GM23248 (cell line): ENCODE results near the gene TMIE. TPM values are rescaled to one million over a fixed set of nuclear protein-coding genes. Genes with fewer than 3 reads are reported as not detected.
"Not testable (repeated sequence)": the region's sequence is repeated elsewhere in the genome, so short reads cannot be mapped to it uniquely, and the experiment has no call there.

ENCODE experiments used
- DNase-seq: peaks from one replicate; pipeline ENCODE4 v3.0.0-alpha.2; 2015
- H2AFZ ChIP-seq: fragments of 200-600 bp; sonication (generic); 2 replicates; pipeline ENCODE4 v1.6.1; 2016; ENCODE audit warnings: antibody characterized with exemption
- H3F3A ChIP-seq: fragments of 200-600 bp; sonication (generic); 2 replicates; pipeline ENCODE4 v1.6.1; 2016; ENCODE audit warnings: mild to moderate bottlenecking, antibody characterized with exemption, mixed run types; ENCODE audit not compliant: insufficient read depth
- H3K27ac ChIP-seq: fragments of 200-600 bp; sonication (generic); 2 replicates; pipeline ENCODE4 v1.5.1; 2016; ENCODE audit warnings: mild to moderate bottlenecking
- H3K27me3 ChIP-seq: fragments of 200-600 bp; sonication (generic); replicated peaks from 2 replicates; pipeline ENCODE4 v1.6.1; 2016; ENCODE audit warnings: mild to moderate bottlenecking; ENCODE audit not compliant: insufficient read depth
- H3K36me3 ChIP-seq: fragments of 200-600 bp; sonication (generic); 2 replicates; pipeline ENCODE4 v1.6.1; 2016; ENCODE audit warnings: low read depth, mild to moderate bottlenecking
- H3K4me1 ChIP-seq: fragments of 200-600 bp; sonication (generic); 2 replicates; pipeline ENCODE4 v1.6.1; 2016; ENCODE audit warnings: mild to moderate bottlenecking; ENCODE audit not compliant: insufficient read depth
- H3K4me2 ChIP-seq: fragments of 200-600 bp; sonication (generic); one replicate; pipeline ENCODE4 v1.6.1; 2016; ENCODE audit warnings: mild to moderate bottlenecking; ENCODE audit not compliant: unreplicated experiment
- H3K4me3 ChIP-seq: fragments of 200-600 bp; sonication (generic); 2 replicates; pipeline ENCODE4 v1.5.1; 2016; ENCODE audit warnings: mild to moderate bottlenecking
- H3K79me2 ChIP-seq: fragments of 200-600 bp; sonication (generic); 2 replicates; pipeline ENCODE4 v1.6.1; 2016; ENCODE audit warnings: mild to moderate bottlenecking; ENCODE audit not compliant: insufficient read depth
- H3K9ac ChIP-seq: fragments of 200-600 bp; sonication (generic); 2 replicates; pipeline ENCODE4 v1.6.1; 2016; ENCODE audit warnings: mild to moderate bottlenecking
- H3K9me2 ChIP-seq: fragments of 200-600 bp; sonication (generic); 2 replicates; pipeline ENCODE4 v1.6.1; 2016; ENCODE audit warnings: mixed run types, mild to moderate bottlenecking, moderate library complexity; ENCODE audit not compliant: insufficient read depth
- H3K9me3 ChIP-seq: fragments of 200-600 bp; sonication (generic); one replicate; pipeline ENCODE4 v1.6.1; 2017; ENCODE audit warnings: low read depth
- H4K20me1 ChIP-seq: fragments of 200-600 bp; sonication (generic); 2 replicates; pipeline ENCODE4 v1.6.0; 2016; ENCODE audit not compliant: insufficient read depth
- EZH2 ChIP-seq: fragments of 200-600 bp; sonication (generic); IDR thresholded peaks from 2 replicates; pipeline ENCODE4 v1.6.1; 2018; ENCODE audit warnings: antibody characterized with exemption, mild to moderate bottlenecking; ENCODE audit not compliant: insufficient read depth, poor library complexity, severe bottlenecking
- EZH2phosphoT487 ChIP-seq: fragments of 200-600 bp; sonication (generic); IDR thresholded peaks from 2 replicates; pipeline ENCODE4 v1.6.1; 2018; ENCODE audit warnings: antibody characterized with exemption, moderate library complexity, mild to moderate bottlenecking, low read depth; ENCODE audit not compliant: insufficient read depth
- WGBS, 2 experiments: methylation state at CpG; one replicate each; pipeline ENCODE4 v1.1.6; 2015 to 2017; ENCODE audit warnings: low lambda C conversion rate in 2 of 2, low coverage in 1 of 2; ENCODE audit errors: missing lambda C conversion rate in 2 of 2; 5-methylcytosine and 5-hydroxymethylcytosine counted together
- in situ Hi-C: fragments of 300-500 bp; cut with MboI; formaldehyde crosslinking; loops from 2 replicates; pipeline ENCODE4 v1.15.0; 2020
- polyA plus RNA-seq: library from polyadenylated mRNA; unstranded; fragments of >200 nt; fragmentation: Nextera tagmentation; extraction: Ambion mirVana; gene quantifications from 2 replicates; pipeline ENCODE4 v1.2.1, GENCODE V29; 2016
- total RNA-seq: library from RNA; depleted of rRNA; stranded (reverse); fragments of >200 nt; shearing (Covaris generic); gene quantifications from 2 replicates; pipeline ENCODE4 v1.2.3, GENCODE V29; 2014

Gene TMIE
- total and polyA plus RNA-seq, 2 experiments from 2014 or later = 0.11 TPM; not detected in 1

DNA sequence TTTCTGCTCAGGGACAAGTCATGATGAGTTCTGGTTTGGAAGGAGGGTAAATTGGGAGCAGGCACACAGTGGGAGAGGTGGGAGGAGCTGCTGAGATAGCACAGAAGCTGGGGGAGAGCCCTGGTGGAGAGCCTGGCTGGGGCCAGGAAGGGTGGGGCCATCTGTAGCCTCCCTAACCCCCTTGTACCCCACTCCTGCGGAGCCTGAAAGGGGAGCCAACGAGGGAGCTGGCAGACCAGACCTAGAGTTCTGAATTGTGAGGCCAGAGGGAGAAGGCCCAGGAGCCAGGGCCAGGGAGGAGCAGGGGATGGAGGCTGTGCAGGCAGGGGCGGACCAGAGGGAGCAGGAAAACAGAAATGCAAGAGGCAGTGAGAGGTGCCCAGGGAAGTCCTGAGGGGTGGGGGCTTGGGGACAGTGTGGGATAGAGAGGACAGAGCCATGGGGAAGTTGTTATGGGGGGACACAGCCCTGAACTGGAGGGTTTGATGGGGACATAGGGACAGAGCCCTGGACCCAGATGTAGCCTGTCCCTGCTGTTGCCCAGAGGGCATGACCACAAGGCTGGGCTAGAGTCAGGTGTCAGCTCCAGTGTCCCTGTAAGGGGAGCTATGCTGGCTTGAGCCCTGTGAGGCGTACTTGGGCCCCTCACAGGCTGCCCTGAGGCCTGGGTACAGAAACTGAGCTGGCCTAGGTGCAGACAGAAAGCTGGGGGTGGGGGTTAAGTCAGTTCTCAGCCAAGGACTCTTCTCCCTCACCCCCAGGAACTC is 1.2 kb downstream of the TMIE start:
- Histone ChIP-seq H2AFZ (no peak overlapping the region), H3K79me2 (no peaks in the 10 kb centered on the region), H3K27me3 (peaks cover 8% of the 10 kb centered on the region), H3K4me2 (no peak overlapping the region), H3K36me3 (no peaks in the 10 kb centered on the region), H3K4me3 (no peak overlapping the region), H3K9ac (no peak overlapping the region), H3K9me3 (no peaks in the 10 kb centered on the region), H3K4me1 (no peaks in the 10 kb centered on the region; the same call in 1 of the 2 replicates), H3F3A (no peaks in the 10 kb centered on the region), H3K27ac (no peak overlapping the region), H3K9me2 (no peaks in the 10 kb centered on the region), H4K20me1 (no peaks in the 10 kb centered on the region)
- 70 to 73% methylated on average over 4 of the region's 4 CpGs for WGBS, 2 experiments
- TF ChIP-seq EZH2phosphoT487 = no peak
- TF ChIP-seq EZH2 = no peak
- DNase-seq = no peak
- in situ Hi-C loops = loop anchor here (25.0 kb wide), 1 partner anchor 660 kb away; no protein-coding TSS in a partner anchor

DNA sequence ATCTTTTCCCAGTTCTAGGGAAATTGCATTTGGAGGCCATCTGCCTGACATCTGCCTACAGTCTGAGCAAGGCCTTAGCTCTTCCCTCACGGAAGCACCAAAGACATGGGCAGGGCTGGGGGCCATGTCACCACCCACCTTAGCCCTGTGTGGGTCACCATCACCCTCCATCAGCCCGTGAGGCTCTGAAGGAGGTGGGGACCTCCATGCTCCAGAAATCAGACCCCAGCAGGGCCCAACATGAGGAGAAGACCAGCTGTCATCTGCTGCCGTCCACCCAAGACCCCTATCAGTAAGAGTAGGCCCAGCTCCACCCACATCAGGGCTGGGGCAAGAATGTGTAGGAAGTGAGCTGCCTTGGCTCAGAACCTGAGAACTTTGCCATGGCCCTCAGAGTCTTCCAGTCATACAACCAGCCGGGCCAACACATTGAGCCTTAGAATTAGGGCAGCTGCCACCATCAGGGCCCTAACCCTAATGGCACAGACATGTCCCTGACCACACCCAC is 1.9 kb downstream of the TMIE start:
- Histone ChIP-seq H3K4me3 (no peak overlapping the region), H3K9me3 (no peaks in the 10 kb centered on the region), H4K20me1 (no peaks in the 10 kb centered on the region), H3K4me1 (no peaks in the 10 kb centered on the region; the same call in 1 of the 2 replicates), H3K27ac (no peak overlapping the region), H3K9me2 (no peaks in the 10 kb centered on the region), H3K9ac (no peak overlapping the region), H3F3A (no peaks in the 10 kb centered on the region), H3K27me3 (peaks cover 8% of the 10 kb centered on the region), H3K36me3 (no peaks in the 10 kb centered on the region), H3K4me2 (no peak overlapping the region), H3K79me2 (no peaks in the 10 kb centered on the region), H2AFZ (no peak overlapping the region)
- TF ChIP-seq EZH2 (no peak), EZH2phosphoT487 (no peak)
- DNase-seq = no peak
- in situ Hi-C loops = loop anchor here (25.0 kb wide), 1 partner anchor 659 kb away; no protein-coding TSS in a partner anchor
- 71 to 75% methylated on average over 4 of the region's 4 CpGs for WGBS, 2 experiments

DNA sequence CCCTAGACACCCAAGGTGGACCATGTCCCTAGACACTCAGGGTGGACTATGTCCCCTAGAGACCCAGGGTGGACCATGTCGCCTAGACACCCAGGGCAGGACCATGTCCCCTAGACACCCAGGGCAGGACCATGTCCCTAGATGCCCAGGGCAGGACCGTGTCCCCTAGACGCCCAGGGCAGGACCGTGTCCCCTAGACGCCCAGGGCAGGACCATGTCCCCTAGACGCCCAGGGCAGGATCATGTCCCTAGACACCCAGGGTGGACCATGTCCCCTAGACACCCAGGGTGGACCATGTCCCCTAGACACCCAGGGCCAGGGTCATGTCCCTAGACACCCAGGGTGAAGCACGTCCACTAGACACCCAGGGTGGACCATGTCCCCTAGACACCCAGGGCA is 3.2 kb downstream of the TMIE start:
- H3F3A ChIP-seq = not testable (repeated sequence)
- 9 to 31% methylated on average over 5 to 6 of the region's 7 CpGs for WGBS, 2 experiments
- in situ Hi-C loops = loop anchor here (25.0 kb wide), 1 partner anchor 658 kb away; no protein-coding TSS in a partner anchor

DNA sequence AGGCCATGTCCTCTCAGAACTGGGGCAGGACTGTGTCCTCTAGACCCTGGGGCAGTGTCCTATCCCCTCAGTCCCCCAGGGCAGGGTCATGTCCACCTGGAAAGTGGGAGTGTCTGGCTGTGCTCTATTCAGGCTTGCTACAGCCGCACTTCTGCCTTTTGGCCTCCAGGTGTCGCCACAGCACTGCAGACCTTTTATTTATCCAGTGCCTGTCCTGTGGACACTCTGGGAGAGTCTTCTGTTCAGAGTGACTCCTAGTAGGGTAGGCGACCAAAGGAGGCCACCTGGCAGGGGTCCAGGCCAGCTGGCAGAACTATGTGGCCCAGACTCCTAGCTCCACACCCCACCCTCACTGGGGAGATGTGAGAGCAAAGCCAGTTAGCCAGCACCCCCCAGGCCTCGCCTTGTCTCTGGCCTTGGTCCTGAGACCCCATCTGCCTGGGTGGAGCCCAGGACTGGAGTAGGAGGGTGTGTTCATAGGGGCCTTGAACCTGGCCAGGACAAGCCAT is 3.9 kb downstream of the TMIE start:
- no peak overlapping the region for H3K9ac ChIP-seq

More for the DNA sequence above, 3.2 kb downstream of the TMIE start:
- H3K9ac ChIP-seq, H3K79me2 ChIP-seq, H3K4me1 ChIP-seq, H4K20me1 ChIP-seq, H2AFZ ChIP-seq, H3K27me3 ChIP-seq, H3K27ac ChIP-seq, H3K9me2 ChIP-seq, H3K4me3 ChIP-seq, DNase-seq, H3K4me2 ChIP-seq, H3K9me3 ChIP-seq, H3K36me3 ChIP-seq: not testable (repeated sequence)

More for the DNA sequence above, 3.9 kb downstream of the TMIE start:
- H3K4me3 ChIP-seq = no peak overlapping the region
- H3K9me2 ChIP-seq = no peaks in the 10 kb centered on the region
- H3K4me2 ChIP-seq = no peak overlapping the region
- H2AFZ ChIP-seq = no peak overlapping the region
- H4K20me1 ChIP-seq = no peaks in the 10 kb centered on the region
- peak; percentile 73 for DNase-seq
- H3K27ac ChIP-seq = no peak overlapping the region
- H3K27me3 ChIP-seq = peaks cover 8% of the 10 kb centered on the region
- H3K4me1 ChIP-seq = no peaks in the 10 kb centered on the region; the same call in 1 of the 2 replicates
- no peaks in the 10 kb centered on the region for H3K79me2 ChIP-seq
- no peaks in the 10 kb centered on the region for H3F3A ChIP-seq
- no peaks in the 10 kb centered on the region for H3K9me3 ChIP-seq
- no peak for TF ChIP-seq EZH2phosphoT487
- TF ChIP-seq EZH2 = no peak
- in situ Hi-C loops = loop anchor here (25.0 kb wide), 1 partner anchor 657 kb away; no protein-coding TSS in a partner anchor
- H3K36me3 ChIP-seq = no peaks in the 10 kb centered on the region
- 21 to 26% methylated on average over 4 of the region's 4 CpGs for whole genome bisulfite sequencing, 2 experiments
